Prostate gland (tissue), 2 donors: ENCODE data around the gene IFT25.

ENCODE experiments used
- POLR2AphosphoS5 ChIP-seq: sonication (generic); formaldehyde crosslinking; IDR thresholded peaks from one replicate; pipeline ENCODE4 v1.6.1; 2017; ENCODE audit warnings: antibody characterized with exemption
- TF ChIP-seq, protein P1 (sequence below), 4 experiments: fragments of 200-600 bp in 2 of 4; fragments of 450-650 bp in 2 of 4; sonication (generic) in 2 of 4; IDR thresholded peaks; 1 replicate in 3 of 4; 2 replicates in 1 of 4; pipeline ENCODE4 v1.5.1; 2016 to 2019; ENCODE audit warnings: antibody characterized with exemption in 4 of 4, mild to moderate bottlenecking in 2 of 4, moderate library complexity in 2 of 4

DNA sequence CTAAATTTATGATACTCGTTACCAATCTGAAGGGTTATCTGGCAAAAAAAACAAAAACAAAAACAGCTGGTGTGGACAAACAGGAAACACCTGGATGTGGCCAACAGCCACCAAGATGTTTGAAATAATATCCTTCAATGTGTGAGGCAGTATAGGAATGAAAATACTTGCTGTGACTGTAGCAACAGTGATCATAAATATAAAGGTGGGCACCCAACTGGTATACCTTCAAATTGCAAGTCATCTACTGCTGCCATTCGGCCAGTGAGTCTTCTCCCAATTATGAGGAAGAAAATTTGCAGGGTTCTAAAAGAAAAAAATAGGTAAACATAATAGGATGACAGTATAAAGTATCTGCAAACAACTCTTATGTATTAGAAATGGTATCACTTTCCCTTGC, 56.8 kb downstream of the IFT25 start:
- no peak for TF ChIP-seq POLR2AphosphoS5
- TF ChIP-seq, protein P1, sequence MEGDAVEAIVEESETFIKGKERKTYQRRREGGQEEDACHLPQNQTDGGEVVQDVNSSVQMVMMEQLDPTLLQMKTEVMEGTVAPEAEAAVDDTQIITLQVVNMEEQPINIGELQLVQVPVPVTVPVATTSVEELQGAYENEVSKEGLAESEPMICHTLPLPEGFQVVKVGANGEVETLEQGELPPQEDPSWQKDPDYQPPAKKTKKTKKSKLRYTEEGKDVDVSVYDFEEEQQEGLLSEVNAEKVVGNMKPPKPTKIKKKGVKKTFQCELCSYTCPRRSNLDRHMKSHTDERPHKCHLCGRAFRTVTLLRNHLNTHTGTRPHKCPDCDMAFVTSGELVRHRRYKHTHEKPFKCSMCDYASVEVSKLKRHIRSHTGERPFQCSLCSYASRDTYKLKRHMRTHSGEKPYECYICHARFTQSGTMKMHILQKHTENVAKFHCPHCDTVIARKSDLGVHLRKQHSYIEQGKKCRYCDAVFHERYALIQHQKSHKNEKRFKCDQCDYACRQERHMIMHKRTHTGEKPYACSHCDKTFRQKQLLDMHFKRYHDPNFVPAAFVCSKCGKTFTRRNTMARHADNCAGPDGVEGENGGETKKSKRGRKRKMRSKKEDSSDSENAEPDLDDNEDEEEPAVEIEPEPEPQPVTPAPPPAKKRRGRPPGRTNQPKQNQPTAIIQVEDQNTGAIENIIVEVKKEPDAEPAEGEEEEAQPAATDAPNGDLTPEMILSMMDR (IDR thresholded peaks at IDR 0.05), result no peak
